ENCODE measurements around the gene KANSL1. TPM values are rescaled to one million over a fixed set of nuclear protein-coding genes. Genes with fewer than 3 reads are reported as not detected.
"Not testable (repeated sequence)": the region's sequence is repeated elsewhere in the genome, so short reads cannot be mapped to it uniquely, and the experiment has no call there.

The KANSL1 gene
- total RNA-seq, 2 donors from 2014 or later: 60.0 to 72.3 TPM

DNA sequence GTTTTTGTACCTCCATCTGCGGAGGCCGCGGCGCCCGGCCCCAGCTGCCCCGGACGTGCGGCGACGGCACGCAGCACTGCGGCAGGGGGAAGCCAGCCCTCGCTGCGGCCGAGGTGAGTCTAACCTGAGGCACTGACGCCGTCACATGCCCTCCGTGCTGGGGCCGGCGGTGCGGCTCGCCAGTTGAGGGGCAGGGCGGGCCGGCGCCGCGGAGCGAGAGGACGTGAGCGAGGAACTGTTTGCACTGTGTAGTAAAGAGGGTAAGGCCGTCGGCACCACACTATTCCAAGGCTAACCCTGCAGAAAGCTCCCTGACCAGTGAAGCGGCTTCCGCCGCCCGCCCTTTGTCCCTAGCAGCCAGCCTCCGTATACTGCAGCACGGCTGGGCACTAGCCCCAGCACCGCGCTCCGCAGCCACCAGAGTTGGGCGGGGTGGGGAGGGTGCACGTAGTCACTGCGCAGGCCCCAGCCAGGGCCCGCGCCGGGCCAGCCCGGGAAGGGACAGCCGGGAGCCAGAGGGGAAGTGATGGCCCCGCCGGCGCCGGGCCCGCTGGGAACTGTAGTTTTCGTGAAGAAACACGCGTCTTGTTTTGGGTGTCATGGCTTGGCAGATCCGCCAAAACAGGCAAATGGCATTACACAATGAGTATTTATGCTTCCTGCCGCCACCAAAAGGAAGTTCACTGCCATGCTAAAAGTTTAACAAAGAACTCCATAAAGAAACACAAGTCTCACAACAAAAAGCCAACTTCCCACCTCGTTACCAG lies 580 bp upstream of the KANSL1 start:
- intact Hi-C loops (cut with DNase I): no loop called here
- no peaks in the 10 kb centered on the region for H3K9me3 ChIP-seq
- H3K4me1 ChIP-seq: peaks cover 21% of the 10 kb centered on the region
- no peaks in the 10 kb centered on the region for H3K36me3 ChIP-seq
- peak overlapping the region; percentile 53 for H3K4me3 ChIP-seq
- peak overlapping the region; percentile 95 to 98 for H3K9ac ChIP-seq (ENCODE audit: low read depth in 2 of 2, low read length in 2 of 2)
- H3K27ac ChIP-seq: peak overlapping the region; percentile 100
- DNase-seq: peak; percentile 98
- TF ChIP-seq, protein P1, sequence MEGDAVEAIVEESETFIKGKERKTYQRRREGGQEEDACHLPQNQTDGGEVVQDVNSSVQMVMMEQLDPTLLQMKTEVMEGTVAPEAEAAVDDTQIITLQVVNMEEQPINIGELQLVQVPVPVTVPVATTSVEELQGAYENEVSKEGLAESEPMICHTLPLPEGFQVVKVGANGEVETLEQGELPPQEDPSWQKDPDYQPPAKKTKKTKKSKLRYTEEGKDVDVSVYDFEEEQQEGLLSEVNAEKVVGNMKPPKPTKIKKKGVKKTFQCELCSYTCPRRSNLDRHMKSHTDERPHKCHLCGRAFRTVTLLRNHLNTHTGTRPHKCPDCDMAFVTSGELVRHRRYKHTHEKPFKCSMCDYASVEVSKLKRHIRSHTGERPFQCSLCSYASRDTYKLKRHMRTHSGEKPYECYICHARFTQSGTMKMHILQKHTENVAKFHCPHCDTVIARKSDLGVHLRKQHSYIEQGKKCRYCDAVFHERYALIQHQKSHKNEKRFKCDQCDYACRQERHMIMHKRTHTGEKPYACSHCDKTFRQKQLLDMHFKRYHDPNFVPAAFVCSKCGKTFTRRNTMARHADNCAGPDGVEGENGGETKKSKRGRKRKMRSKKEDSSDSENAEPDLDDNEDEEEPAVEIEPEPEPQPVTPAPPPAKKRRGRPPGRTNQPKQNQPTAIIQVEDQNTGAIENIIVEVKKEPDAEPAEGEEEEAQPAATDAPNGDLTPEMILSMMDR (IDR thresholded peaks at IDR 0.05): no peak
- no peaks in the 10 kb centered on the region for H3K27me3 ChIP-seq

DNA sequence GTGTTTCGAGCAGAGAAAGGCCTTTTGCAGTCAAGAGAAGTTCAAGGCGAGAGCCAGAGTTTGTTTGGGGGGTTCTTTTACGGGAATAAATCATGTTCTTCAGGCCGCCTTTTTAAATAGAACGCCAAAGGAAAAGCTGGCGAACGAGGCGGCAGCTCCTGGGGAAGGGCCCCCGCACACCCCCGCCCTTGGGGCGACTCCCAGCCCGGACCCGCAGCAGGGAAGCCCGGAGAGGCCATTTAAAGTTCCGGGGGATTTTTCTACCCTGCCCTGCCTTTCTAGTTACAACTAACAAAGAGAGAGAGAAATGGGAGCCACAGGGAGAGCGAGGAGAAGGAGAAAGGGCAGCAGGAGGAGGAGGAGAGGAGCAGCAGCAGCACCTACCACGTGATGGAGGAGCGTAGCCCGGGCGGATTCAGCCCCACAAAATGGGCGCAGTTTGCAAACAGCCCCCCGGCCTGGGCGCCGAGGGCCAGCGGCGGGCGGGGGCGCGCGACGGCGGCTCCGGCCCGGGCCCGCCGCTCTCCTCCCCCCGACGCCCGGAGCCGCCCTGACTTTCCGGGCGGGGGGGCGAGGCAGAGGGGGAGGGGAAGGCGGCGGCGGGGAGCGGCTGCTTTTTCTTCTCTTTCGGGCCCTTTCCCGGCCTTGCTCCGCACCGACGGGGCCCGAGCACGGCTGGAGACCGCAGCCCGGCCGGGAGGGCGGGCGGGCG lies 634 bp downstream of the KANSL1 start:
- DNase-seq: peak; percentile 75
- intact Hi-C loops (cut with DNase I): no loop called here
- no peaks in the 10 kb centered on the region for H3K36me3 ChIP-seq
- H3K27ac ChIP-seq: peak overlapping the region; percentile 100
- TF ChIP-seq, protein P1 (IDR thresholded peaks at IDR 0.05): no peak
- no peaks in the 10 kb centered on the region for H3K9me3 ChIP-seq
- no peaks in the 10 kb centered on the region for H3K27me3 ChIP-seq
- H3K4me3 ChIP-seq: peak overlapping the region; percentile 53
- H3K9ac ChIP-seq (ENCODE audit: low read depth in 2 of 2, low read length in 2 of 2): peak overlapping the region; percentile 98 to 99
- H3K4me1 ChIP-seq: peaks cover 28% of the 10 kb centered on the region

DNA sequence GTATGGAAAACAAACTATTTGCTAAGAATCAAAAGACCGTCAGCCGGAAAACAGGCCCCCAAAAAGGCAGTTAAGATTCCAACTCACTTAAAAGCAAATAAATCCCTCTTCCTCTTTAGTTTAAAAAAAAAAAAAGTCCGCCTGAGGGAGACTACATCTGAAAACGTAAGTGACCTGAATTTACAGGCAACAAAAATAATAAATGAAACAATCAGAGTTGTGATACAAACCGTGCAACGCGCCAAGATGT lies 1.1 kb downstream of the KANSL1 start:
- H3K9me3 ChIP-seq: no peaks in the 10 kb centered on the region
- TF ChIP-seq, protein P1 (IDR thresholded peaks at IDR 0.05): no peak
- peak overlapping the region; percentile 100 for H3K27ac ChIP-seq
- no peaks in the 10 kb centered on the region for H3K27me3 ChIP-seq
- H3K36me3 ChIP-seq: no peaks in the 10 kb centered on the region
- H3K9ac ChIP-seq (ENCODE audit: low read depth in 2 of 2, low read length in 2 of 2): peak overlapping the region; percentile 98 to 99
- H3K4me3 ChIP-seq: peak overlapping the region; percentile 53
- intact Hi-C loops (cut with DNase I): no loop called here
- no peak for DNase-seq
- peaks cover 32% of the 10 kb centered on the region for H3K4me1 ChIP-seq

DNA sequence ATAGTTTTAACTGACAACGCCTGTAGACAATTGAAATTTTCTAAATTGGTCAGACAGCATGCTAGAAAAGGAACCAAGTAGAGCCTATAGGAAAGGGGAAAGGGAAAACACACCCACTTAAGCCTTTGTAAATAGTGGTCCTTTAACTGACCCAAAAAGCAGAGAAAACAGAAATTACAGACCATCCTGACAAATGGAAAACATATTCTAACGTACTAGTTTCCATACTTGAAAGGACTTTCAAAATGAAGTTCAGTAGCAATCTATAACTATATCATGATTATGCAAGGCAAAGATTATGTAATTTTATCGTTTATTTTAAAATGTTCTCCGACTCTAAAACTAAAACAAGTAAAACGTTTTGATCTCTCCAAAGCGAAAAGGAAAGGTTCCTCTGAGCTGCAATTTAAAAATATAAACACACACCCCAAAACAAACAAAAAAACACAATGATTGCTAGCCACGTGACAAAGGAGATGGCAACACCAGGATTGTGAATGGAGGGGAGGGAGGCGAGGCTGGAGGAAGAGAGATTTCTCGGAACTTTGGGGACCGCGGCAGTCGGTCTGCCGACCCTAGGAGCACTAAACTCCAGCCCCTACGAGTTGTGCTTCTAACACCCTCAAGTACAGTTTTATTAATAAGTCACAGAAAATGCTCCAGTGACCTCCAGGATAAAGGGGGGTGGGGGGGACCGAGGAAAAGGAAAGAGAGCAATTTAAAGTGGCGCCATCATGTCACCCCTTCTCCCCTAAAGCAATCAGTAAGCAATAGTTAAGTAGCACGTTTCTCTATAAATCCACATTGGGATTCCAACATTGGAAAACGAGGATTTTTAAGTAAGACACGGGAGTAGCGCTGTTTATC lies 1.7 kb downstream of the KANSL1 start:
- H3K4me1 ChIP-seq: peaks cover 36% of the 10 kb centered on the region
- H3K9ac ChIP-seq (ENCODE audit: low read depth in 2 of 2, low read length in 2 of 2): peak overlapping the region; percentile 98 to 99
- no peaks in the 10 kb centered on the region for H3K27me3 ChIP-seq
- H3K27ac ChIP-seq: peak overlapping the region; percentile 100
- no peaks in the 10 kb centered on the region for H3K9me3 ChIP-seq
- no peaks in the 10 kb centered on the region for H3K36me3 ChIP-seq
- intact Hi-C loops (cut with DNase I): no loop called here
- TF ChIP-seq, protein P1 (IDR thresholded peaks at IDR 0.05): no peak
- DNase-seq: peak; percentile 75
- H3K4me3 ChIP-seq: peak overlapping the region; percentile 53

DNA sequence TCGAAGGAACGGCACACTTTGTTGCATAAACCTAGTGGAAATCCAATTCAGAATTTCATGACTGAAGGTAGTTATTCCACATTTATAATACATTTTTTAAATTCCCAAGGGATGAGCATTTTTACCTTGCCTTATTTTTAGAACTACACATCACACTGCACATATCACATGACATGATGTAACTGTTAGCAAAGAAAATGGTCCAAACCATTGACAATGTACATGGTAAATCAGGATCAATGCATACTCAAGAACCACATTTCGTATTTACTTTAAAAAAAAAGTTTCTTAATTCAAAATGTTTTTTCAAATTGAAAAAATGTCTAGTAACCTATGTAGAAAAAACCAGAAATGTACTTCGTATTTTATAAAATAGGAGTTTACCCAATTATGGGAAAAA lies 2.5 kb downstream of the KANSL1 start:
- Histone ChIP-seq H3K4me3 (no peak overlapping the region), H3K4me1 (peaks cover 38% of the 10 kb centered on the region), H3K9me3 (no peaks in the 10 kb centered on the region), H3K9ac (ENCODE audit: low read depth in 2 of 2, low read length in 2 of 2) (no peak overlapping the region), H3K27me3 (no peaks in the 10 kb centered on the region), H3K36me3 (no peaks in the 10 kb centered on the region), H3K27ac (no peak overlapping the region)
- no peak for DNase-seq
- intact Hi-C loops (cut with DNase I): no loop called here
- TF ChIP-seq, protein P1 (IDR thresholded peaks at IDR 0.05): no peak

DNA sequence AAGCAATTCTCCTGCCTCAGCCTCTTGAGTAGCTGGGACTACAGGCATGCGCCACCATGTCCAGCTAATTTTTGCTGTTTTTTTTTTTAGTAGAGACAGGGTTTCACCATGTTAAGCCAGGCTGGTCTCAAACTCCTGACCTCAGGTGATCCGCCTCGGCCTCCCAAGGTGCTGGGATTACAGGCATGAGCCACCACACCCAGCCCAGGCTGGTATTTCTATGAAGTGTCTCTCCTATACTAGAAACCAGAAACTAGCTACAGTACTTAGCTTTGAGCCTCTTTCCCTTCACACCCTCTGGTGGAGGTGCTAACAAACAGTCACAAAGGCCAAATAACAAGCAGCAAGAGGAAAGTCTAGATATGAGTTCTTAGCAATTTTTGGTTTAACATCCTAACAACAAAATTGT lies 6.4 kb downstream of the KANSL1 start:
- not testable (repeated sequence) for DNase-seq; H3K4me3 ChIP-seq; H3K36me3 ChIP-seq; H3K9me3 ChIP-seq; H3K27ac ChIP-seq; H3K27me3 ChIP-seq; H3K9ac ChIP-seq (ENCODE audit: low read depth in 2 of 2, low read length in 2 of 2)
- H3K4me1 ChIP-seq: peaks cover 25% of the 10 kb centered on the region
- intact Hi-C loops (cut with DNase I): loop anchor here (5.0 to 10.0 kb wide), 2 partner anchors 62 to 140 kb away; no protein-coding TSS in a partner anchor
